HG03064 (cell line): ENCODE results near the gene CYFIP1.
A peak's percentile ranks its signal among the peaks of the same experiment; 100 is the strongest.
"Not testable (repeated sequence)": the region's sequence is repeated elsewhere in the genome, so short reads cannot be mapped to it uniquely, and the experiment has no call there.

ENCODE experiments used
- ATAC-seq: cut with Tn5 transposase; IDR thresholded peaks from one replicate; pipeline ENCODE4 v1.9.1; 2021; ENCODE audit warnings: low read depth; ENCODE audit not compliant: unreplicated experiment

CYFIP1 gene

GRCh38 chr15:22980189-22981050 is at the start of gene CYFIP1:
Gene CYFIP1 (minus strand): TSS chr15:22980368. CDS start chr15:22947285, 33,083 bp downstream.
- ATAC-seq: peak; percentile 62

- no peak for ATAC-seq
Measured at GRCh38 chr15:23026218-23026617, 46.0 kb upstream of the CYFIP1 start.

GRCh38 chr15:23022156-23022555 is 42.0 kb upstream of the CYFIP1 start:
- no peak for ATAC-seq

- no peak for ATAC-seq
Measured at GRCh38 chr15:23014394-23015000, 34.3 kb upstream of the CYFIP1 start.

GRCh38 chr15:23013681-23014080 is 33.5 kb upstream of the CYFIP1 start:
- ATAC-seq: no peak

GRCh38 chr15:23012616-23013015 is 32.4 kb upstream of the CYFIP1 start:
- ATAC-seq: not testable (repeated sequence)

- no peak for ATAC-seq
Measured at GRCh38 chr15:23003736-23004135, 23.6 kb upstream of the CYFIP1 start.

- ATAC-seq: no peak
Measured at GRCh38 chr15:23002920-23003319, 22.8 kb upstream of the CYFIP1 start.

GRCh38 chr15:22995795-22996194 is 15.6 kb upstream of the CYFIP1 start:
- no peak for ATAC-seq

GRCh38 chr15:22992024-22992326 is 11.8 kb upstream of the CYFIP1 start:
- ATAC-seq: no peak

- no peak for ATAC-seq
Measured at GRCh38 chr15:22989576-22990477, 9.7 kb upstream of the CYFIP1 start.

- ATAC-seq: no peak
Measured at GRCh38 chr15:22988811-22989210, 8.6 kb upstream of the CYFIP1 start.

GRCh38 chr15:22981931-22982330 is 1.8 kb upstream of the CYFIP1 start:
- ATAC-seq: not testable (repeated sequence)

- no peak for ATAC-seq
Measured at GRCh38 chr15:22981051-22981840, 1.1 kb upstream of the CYFIP1 start.

GRCh38 chr15:22979238-22980188 is 655 bp downstream of the CYFIP1 start:
- ATAC-seq: no peak

GRCh38 chr15:22978691-22979237 is 1.4 kb downstream of the CYFIP1 start:
- no peak for ATAC-seq

- no peak for ATAC-seq
Measured at GRCh38 chr15:22974745-22975144, 5.4 kb downstream of the CYFIP1 start.

- ATAC-seq: no peak
Measured at GRCh38 chr15:22973987-22974386, 6.2 kb downstream of the CYFIP1 start.

- peak; percentile 72 for ATAC-seq
Measured at GRCh38 chr15:22973286-22973685, 6.9 kb downstream of the CYFIP1 start.
